ENCODE data around the gene PASK.

Gene PASK

DNA sequence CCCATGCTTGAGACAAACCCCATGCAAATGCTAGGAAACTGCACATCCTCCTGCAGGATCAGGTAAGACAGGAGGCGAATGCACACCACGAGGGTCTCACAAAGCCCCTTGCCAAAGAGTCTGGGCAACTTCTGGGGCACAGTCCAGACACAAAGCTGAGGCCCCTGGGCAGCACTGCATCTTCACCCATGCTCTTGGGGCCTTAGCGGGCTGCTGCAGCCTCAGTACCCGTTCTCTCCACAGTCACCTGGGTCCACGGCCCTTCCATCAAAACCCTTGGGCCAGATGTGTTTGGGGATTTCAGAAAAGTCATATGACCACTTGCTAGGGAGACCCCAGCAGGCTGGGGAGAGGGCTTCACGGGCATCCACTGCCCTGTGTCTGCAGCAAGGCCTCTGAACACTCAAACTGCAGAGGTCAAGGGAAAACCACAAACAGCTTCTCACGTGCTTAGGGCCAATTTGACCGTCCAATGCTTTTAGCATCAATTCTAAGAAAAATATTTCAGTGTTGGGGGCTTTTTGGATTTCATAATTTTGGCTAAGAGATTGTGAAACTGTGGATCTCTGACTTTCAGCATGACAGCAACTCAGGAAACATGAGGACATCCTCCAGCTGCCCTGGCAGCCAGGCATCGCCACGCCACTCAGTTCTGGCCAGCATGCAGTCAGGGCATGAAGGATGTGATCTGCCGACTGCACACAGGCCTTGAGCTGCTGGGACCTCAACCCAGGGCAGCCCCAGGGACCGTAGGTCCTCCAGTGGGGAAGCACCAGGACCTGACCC lies 20.0 kb downstream of the PASK start:
- Histone ChIP-seq H3K4me1 (ENCODE audit: control insufficient read depth, insufficient read depth, low read length) (no peaks in the 10 kb centered on the region), H3K27me3 (ENCODE audit: control insufficient read depth, insufficient read depth, low read length, poor library complexity, severe bottlenecking) (no peaks in the 10 kb centered on the region), H3K9me3 (ENCODE audit: control insufficient read depth, low read length) (no peaks in the 10 kb centered on the region), H3K36me3 (ENCODE audit: control insufficient read depth, insufficient read depth, low read length) (no peaks in the 10 kb centered on the region), H3K27ac (ENCODE audit: insufficient read depth, low read depth, low read length, poor library complexity, severe bottlenecking) (no peak overlapping the region), H3K4me3 (ENCODE audit: insufficient read depth, low read depth, low read length) (no peak overlapping the region)
- WGBS, 2 experiments, result 93% methylated on average over 12 of the region's 12 CpGs

DNA sequence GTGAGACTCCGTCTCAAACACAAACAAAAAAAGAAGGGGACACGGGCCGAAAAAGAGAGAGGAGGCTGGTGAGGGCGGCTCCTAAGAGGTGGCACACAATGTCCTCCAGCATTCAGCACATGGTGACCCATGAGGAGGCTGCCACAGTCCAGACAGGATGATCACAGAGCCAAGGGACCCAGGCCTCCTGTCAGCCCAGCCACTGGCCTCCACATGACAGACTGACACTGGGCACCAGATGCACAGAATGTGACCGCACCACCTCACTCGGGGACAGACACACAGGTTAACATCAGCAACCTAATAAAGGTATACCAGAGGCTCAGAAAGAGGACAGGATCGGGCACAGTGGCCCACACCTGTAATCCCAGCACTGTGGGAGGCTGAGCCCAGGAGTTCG lies 21.0 kb downstream of the PASK start:
- no peaks in the 10 kb centered on the region for H3K36me3 ChIP-seq (ENCODE audit: control insufficient read depth, insufficient read depth, low read length)
- H3K27ac ChIP-seq (ENCODE audit: insufficient read depth, low read depth, low read length, poor library complexity, severe bottlenecking), result no peak overlapping the region
- 93 to 94% methylated on average over 8 of the region's 8 CpGs for WGBS, 2 experiments
- H3K4me1 ChIP-seq (ENCODE audit: control insufficient read depth, insufficient read depth, low read length), result no peaks in the 10 kb centered on the region
- no peak overlapping the region for H3K4me3 ChIP-seq (ENCODE audit: insufficient read depth, low read depth, low read length)
- H3K27me3 ChIP-seq (ENCODE audit: control insufficient read depth, insufficient read depth, low read length, poor library complexity, severe bottlenecking), result no peaks in the 10 kb centered on the region
- H3K9me3 ChIP-seq (ENCODE audit: control insufficient read depth, low read length), result no peaks in the 10 kb centered on the region

DNA sequence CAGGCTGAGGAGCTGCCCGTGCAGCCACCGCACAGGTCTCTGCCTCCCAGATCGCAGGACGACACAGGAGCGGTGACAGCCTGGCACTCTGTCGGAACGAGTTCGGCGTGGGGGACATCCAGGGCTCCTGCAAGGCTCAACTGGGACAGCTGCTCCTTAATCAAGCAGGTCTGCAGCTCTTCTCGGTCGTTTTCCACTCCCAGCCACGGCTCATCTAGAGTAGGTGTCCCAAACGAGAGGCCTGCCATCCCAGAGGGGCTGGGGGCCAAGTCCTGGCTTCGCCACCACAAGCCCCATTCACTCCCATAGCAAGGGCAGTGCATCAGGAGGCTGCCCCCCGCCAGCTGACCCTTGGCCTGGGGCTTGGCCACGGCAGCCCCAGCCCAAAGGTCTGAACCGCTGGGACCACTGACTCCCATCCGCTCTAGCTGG lies 22.5 kb downstream of the PASK start:
- no peaks in the 10 kb centered on the region for H3K9me3 ChIP-seq (ENCODE audit: control insufficient read depth, low read length)
- no peaks in the 10 kb centered on the region for H3K4me1 ChIP-seq (ENCODE audit: control insufficient read depth, insufficient read depth, low read length)
- H3K36me3 ChIP-seq (ENCODE audit: control insufficient read depth, insufficient read depth, low read length), result peaks cover 5% of the 10 kb centered on the region
- H3K4me3 ChIP-seq (ENCODE audit: insufficient read depth, low read depth, low read length), result no peak overlapping the region
- no peak overlapping the region for H3K27ac ChIP-seq (ENCODE audit: insufficient read depth, low read depth, low read length, poor library complexity, severe bottlenecking)
- H3K27me3 ChIP-seq (ENCODE audit: control insufficient read depth, insufficient read depth, low read length, poor library complexity, severe bottlenecking), result no peaks in the 10 kb centered on the region
- WGBS, 2 experiments, result 94 to 95% methylated on average over 18 of the region's 18 CpGs

DNA sequence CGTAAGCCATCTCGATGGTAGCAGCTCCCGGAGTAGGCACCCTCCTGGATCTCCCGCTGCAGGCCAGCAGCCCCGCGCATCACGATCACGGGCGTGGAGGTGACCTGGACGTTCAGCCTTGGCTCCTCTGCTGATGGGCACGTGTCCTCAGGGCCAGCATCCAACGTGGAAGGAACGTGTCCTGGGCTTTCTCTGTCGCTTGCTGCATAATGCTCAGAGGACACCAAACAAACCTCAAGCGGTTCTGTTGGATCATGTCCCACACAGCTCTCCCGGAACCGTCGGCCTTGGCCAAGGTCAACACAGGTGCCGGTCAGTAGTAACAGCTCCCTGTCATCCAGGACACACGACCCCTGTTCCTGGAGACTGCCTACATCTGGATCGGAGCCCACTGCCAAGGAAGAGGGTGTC lies 23.1 kb downstream of the PASK start:
- no peaks in the 10 kb centered on the region for H3K27me3 ChIP-seq (ENCODE audit: control insufficient read depth, insufficient read depth, low read length, poor library complexity, severe bottlenecking)
- H3K4me3 ChIP-seq (ENCODE audit: insufficient read depth, low read depth, low read length), result no peak overlapping the region
- H3K9me3 ChIP-seq (ENCODE audit: control insufficient read depth, low read length), result no peaks in the 10 kb centered on the region
- 94 to 95% methylated on average over 21 of the region's 21 CpGs for WGBS, 2 experiments
- H3K27ac ChIP-seq (ENCODE audit: insufficient read depth, low read depth, low read length, poor library complexity, severe bottlenecking), result no peak overlapping the region
- no peaks in the 10 kb centered on the region for H3K4me1 ChIP-seq (ENCODE audit: control insufficient read depth, insufficient read depth, low read length)
- peaks cover 5% of the 10 kb centered on the region for H3K36me3 ChIP-seq (ENCODE audit: control insufficient read depth, insufficient read depth, low read length)

DNA sequence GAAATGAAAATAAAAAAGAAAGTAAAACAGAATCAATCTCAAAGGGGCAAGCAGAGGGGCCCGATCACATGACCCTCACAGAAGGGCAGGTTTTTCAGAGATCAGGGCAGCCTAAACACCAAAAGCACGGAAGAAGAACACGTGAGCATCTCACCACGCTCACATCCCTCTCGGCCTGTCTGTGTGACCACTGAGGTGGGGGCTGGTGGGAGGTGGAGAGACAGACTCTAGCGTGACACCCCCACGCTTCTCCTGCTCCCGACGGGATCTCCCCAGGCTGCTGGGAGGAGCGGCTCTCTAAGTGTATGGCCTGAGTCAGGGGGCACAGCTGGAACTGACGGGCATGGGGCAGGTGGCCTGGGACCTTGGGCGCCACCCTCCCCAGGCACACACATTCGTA lies 23.6 kb downstream of the PASK start:
- H3K9me3 ChIP-seq (ENCODE audit: control insufficient read depth, low read length), result no peaks in the 10 kb centered on the region
- H3K27ac ChIP-seq (ENCODE audit: insufficient read depth, low read depth, low read length, poor library complexity, severe bottlenecking), result no peak overlapping the region
- 94 to 96% methylated on average over 13 of the region's 13 CpGs for WGBS, 2 experiments
- no peaks in the 10 kb centered on the region for H3K4me1 ChIP-seq (ENCODE audit: control insufficient read depth, insufficient read depth, low read length)
- H3K36me3 ChIP-seq (ENCODE audit: control insufficient read depth, insufficient read depth, low read length), result peaks cover 6% of the 10 kb centered on the region
- H3K27me3 ChIP-seq (ENCODE audit: control insufficient read depth, insufficient read depth, low read length, poor library complexity, severe bottlenecking), result no peaks in the 10 kb centered on the region
- H3K4me3 ChIP-seq (ENCODE audit: insufficient read depth, low read depth, low read length), result no peak overlapping the region

DNA sequence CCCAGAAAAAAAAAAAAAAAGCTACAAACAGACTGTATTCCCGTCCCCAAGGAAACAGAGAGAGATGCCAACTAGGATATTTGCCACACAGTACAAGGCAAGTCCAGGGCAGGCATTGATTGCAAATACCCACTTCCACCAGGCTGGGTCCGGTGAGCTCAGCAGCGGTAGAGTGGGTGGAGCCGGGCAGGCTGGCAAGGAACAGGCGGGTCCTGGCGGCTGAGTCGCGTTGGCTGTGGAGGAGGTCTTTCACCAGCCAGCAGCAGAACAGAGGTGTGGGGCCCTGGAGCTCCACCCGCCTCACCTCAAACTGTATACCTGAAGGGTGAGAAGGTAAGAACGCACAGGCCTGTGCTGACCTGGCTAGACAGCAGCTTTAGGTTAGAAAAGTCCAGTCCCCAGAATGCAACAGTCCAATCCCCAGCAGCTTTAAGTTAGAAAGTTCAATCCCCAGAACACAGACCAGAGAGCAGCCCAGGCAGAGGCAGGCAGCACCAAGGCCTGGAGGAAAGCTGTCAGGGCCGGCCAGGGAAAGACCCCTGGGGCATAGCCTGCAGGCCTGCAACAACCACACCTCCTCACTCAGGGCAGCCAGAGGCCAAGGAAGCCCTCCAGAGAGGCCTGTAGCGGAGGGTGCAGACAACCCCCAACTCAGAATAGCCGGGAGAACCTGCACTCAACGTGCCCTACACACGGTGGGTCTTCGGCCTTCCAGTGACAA lies 25.3 kb downstream of the PASK start:
- Histone ChIP-seq H3K27ac (ENCODE audit: insufficient read depth, low read depth, low read length, poor library complexity, severe bottlenecking) (no peak overlapping the region), H3K4me3 (ENCODE audit: insufficient read depth, low read depth, low read length) (no peak overlapping the region), H3K27me3 (ENCODE audit: control insufficient read depth, insufficient read depth, low read length, poor library complexity, severe bottlenecking) (no peaks in the 10 kb centered on the region), H3K9me3 (ENCODE audit: control insufficient read depth, low read length) (no peaks in the 10 kb centered on the region), H3K4me1 (ENCODE audit: control insufficient read depth, insufficient read depth, low read length) (no peaks in the 10 kb centered on the region), H3K36me3 (ENCODE audit: control insufficient read depth, insufficient read depth, low read length) (peaks cover 10% of the 10 kb centered on the region)
- WGBS, 2 experiments, result 92 to 93% methylated on average over 16 of the region's 16 CpGs

DNA sequence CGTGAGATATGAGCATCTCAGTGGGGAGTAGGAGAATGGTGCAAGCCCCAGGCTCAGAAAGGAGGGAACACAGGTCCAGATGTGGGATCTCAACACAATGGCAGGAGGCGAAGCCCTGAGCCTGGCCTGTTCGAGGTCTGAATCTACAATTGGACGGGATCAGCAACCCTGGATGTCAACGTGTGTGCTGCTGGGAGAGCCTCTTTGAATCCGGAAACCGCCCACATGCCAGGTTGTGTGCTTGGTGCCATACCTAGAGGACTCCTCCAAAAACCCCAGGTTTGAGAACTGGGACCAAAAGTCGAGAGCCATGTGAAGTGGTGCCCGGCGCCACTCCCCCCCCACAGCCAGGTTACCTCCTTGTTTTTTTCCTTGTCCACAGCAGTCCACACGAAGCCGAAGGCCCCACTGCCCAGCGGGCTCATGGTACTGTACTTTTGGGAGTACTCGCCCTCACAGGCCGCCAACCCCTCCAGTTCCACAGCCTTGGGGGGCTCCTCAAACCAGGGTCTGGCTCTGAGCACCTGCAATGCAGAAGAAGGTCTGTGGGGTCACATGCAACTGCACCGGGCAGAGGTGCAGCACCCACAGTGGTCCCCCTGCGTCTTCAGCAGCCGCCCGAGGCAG lies 26.8 kb downstream of the PASK start:
- Histone ChIP-seq H3K27ac (ENCODE audit: insufficient read depth, low read depth, low read length, poor library complexity, severe bottlenecking) (no peak overlapping the region), H3K4me3 (ENCODE audit: insufficient read depth, low read depth, low read length) (no peak overlapping the region), H3K27me3 (ENCODE audit: control insufficient read depth, insufficient read depth, low read length, poor library complexity, severe bottlenecking) (no peaks in the 10 kb centered on the region), H3K4me1 (ENCODE audit: control insufficient read depth, insufficient read depth, low read length) (no peaks in the 10 kb centered on the region), H3K9me3 (ENCODE audit: control insufficient read depth, low read length) (no peaks in the 10 kb centered on the region), H3K36me3 (ENCODE audit: control insufficient read depth, insufficient read depth, low read length) (peaks cover 10% of the 10 kb centered on the region)
- WGBS, 2 experiments, result 91 to 92% methylated on average over 19 of the region's 19 CpGs

DNA sequence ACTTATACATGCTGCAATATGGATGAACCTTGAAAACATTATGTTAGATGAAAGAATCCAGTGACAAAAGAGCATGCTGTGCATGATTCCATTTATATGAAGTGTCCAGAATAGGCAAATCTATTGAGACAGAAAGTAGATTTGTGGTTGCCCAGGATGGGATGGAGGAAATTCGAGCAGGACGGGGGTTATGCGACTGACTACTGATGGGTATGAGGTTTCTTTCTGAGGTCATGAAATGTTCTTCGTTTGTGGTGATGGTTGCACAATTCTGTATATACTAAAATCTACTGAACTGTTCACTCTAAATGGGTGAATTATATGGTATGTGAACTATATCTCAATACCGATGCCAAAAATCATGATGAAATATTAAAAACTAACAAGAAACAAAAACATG lies 28.3 kb downstream of the PASK start:
- no peak overlapping the region for H3K27ac ChIP-seq (ENCODE audit: insufficient read depth, low read depth, low read length, poor library complexity, severe bottlenecking)
- no peaks in the 10 kb centered on the region for H3K9me3 ChIP-seq (ENCODE audit: control insufficient read depth, low read length)
- no peaks in the 10 kb centered on the region for H3K4me1 ChIP-seq (ENCODE audit: control insufficient read depth, insufficient read depth, low read length)
- peaks cover 10% of the 10 kb centered on the region for H3K36me3 ChIP-seq (ENCODE audit: control insufficient read depth, insufficient read depth, low read length)
- 94 to 98% methylated on average over 3 to 4 of the region's 5 CpGs for WGBS, 2 experiments
- no peak overlapping the region for H3K4me3 ChIP-seq (ENCODE audit: insufficient read depth, low read depth, low read length)
- no peaks in the 10 kb centered on the region for H3K27me3 ChIP-seq (ENCODE audit: control insufficient read depth, insufficient read depth, low read length, poor library complexity, severe bottlenecking)

DNA sequence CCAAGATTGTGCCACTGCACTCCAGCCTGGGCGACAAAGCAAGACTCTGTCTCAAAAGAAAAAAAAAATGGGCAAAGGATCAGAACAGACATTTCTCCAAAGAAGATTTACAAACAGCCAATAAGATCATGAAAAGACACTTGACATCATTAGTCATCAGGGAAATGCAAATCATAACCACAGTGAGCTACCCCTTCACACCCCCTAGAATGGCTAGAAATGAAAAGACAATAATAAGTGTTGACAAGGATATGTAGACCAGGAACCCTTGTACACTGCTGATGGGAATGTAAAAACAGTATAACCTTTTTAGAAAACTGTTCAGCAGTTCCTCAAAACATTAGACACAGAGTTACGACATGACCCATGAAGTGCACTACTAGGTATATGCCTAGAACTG lies 28.8 kb downstream of the PASK start:
- Histone ChIP-seq H3K27me3 (ENCODE audit: control insufficient read depth, insufficient read depth, low read length, poor library complexity, severe bottlenecking) (no peaks in the 10 kb centered on the region), H3K9me3 (ENCODE audit: control insufficient read depth, low read length) (no peaks in the 10 kb centered on the region), H3K4me3 (ENCODE audit: insufficient read depth, low read depth, low read length) (no peak overlapping the region), H3K27ac (ENCODE audit: insufficient read depth, low read depth, low read length, poor library complexity, severe bottlenecking) (no peak overlapping the region), H3K36me3 (ENCODE audit: control insufficient read depth, insufficient read depth, low read length) (peaks cover 10% of the 10 kb centered on the region), H3K4me1 (ENCODE audit: control insufficient read depth, insufficient read depth, low read length) (no peaks in the 10 kb centered on the region)
- 89 to 90% methylated on average over 2 of the region's 2 CpGs for WGBS, 2 experiments
